ENCODE data around the gene ADGRF3.
A peak's percentile ranks its signal among the peaks of the same experiment; 100 is the strongest.
"Not testable (repeated sequence)": the region's sequence is repeated elsewhere in the genome, so short reads cannot be mapped to it uniquely, and the experiment has no call there.

Gene ADGRF3

DNA sequence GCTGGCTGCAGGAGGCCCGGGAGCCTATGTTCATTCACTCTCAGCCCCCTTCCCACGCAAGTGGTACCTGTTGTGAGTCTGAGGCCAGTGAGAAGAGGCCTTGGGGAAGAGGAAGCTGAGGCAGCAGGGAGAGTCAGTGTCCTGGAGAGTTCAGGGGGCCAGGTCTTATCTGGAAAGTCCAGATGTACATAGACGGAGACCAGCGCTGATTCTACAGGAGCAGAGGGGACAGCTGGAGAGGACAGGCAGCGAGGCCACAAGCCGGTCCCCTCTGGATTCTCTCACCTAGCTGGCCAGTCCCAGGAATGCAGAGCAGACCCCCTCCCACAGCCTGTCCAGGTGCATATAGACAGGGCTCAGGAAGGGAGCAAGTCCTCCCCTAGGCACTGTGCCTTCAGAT is 29.7 kb downstream of the ADGRF3 start:
- no peak for DNase-seq (ENCODE audit: low read depth)

DNA sequence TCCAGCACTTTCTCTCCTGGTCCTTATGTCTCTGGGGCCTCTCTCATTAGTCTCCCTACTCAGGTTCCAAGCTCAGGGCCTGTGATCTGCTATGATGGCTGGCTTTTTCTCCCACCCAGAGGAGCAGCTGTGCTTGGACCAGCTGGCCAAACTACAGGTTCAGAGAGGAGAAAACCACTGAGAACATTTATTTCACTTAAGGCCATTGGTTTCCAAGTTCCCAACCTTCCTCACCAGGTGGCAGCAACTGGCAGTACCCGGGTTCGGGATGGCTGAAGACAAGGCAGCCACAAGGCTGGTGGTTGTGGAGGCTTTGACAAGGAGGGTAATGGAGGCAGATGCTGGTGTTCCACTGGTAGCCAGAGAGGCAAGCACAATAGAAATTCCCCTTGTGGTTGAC is 30.5 kb downstream of the ADGRF3 start:
- no peak for DNase-seq (ENCODE audit: low read depth)

DNA sequence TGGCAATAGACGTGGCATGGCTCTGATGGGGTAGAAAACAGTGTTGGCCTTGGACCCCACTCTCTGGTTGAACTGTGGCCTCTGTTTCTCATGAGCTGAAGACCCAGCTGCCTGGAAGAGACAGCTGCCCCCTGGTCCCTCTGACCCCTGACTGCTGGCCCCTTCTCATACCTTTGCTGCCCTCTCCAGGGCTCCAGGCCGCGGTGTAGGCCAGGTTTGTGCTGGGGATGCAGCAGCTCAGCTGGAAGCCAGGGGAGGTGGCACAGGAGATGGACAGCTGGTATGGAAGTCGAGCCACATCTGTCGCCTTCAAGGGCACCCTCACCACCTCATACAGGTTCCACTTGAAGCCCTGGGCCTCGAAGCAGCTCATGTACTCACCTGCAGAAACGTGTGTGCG is 32.3 kb downstream of the ADGRF3 start:
- DNase-seq (ENCODE audit: low read depth): no peak

DNA sequence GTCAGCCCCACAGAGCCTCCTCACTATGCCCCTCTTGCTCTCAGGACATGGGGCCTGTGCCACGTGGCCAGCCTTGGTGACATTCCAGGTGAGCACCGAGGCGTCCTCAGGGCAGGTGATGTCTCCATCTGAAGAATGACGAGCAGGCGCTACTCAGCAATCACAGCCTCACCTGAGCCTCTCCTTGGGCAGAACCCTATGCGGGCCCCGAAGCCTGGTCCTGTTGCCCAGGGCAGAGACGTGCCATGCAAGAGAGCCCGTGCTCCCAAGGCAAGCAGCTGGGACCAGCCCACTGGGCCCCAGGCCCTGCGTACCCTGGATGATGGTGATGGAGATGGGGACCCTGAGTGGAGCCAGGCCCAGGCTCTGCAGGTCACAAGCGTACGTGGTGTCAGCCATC is 33.1 kb downstream of the ADGRF3 start:
- no peak for DNase-seq (ENCODE audit: low read depth)

DNA sequence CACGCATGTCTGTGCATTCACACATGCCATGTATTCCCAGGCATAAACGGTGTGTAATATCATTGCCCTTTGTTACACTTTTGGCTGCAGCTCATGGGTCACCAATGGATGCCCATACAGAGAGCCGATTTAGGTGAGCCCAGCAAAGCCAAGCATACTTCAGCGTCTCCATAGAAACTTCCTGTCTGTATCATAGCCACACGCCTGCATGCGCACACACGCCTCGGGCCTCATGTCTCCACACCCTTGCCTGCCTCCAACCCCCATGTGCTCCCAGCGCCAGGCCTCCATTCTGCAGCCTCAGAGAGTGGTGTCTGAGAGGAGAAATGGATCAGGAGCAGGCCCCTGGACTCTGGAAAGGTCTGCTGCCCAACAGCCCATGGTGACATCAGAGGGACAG is 34.1 kb downstream of the ADGRF3 start:
- no peak for DNase-seq (ENCODE audit: low read depth)

DNA sequence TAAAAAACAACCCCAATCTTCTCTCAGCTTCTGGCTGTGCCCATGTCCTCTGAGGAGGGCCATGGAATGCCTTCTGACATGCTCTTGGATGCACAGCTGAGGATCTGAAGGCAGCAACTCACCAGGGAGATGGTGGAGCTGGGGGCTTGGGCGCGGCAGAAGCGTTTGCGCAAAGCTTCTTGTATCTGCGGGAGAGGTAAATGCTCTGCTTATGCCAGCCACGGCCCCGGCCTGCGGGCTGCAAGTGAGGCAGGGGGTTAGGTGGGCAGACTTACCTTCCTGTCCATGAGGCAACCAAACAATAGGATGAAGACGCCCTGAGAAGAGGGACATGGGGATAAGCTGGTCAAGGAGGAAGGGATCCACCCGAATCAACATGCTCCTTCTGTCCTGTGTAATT is 36.7 kb downstream of the ADGRF3 start:
- no peak for DNase-seq (ENCODE audit: low read depth)

DNA sequence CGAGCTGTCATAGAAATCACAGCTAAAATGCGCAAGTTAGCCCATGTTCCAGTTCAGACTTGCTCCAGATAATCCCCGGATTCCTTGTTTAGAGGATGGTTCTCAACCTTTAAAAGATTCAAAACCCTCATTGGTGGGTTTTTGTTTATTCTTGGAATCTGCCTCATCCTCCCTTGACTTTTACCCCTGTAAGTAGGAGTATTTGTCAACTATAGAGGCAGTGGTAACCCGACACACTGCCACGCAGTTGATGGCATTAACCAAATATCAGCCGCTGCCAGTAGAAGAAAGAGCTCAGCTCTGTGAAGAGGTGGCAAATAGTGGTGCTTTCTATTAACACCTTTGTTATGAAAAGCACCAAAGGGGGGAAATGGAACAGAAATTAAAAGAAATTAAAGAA is 41.0 kb downstream of the ADGRF3 start:
- no peak for DNase-seq (ENCODE audit: low read depth)

DNA sequence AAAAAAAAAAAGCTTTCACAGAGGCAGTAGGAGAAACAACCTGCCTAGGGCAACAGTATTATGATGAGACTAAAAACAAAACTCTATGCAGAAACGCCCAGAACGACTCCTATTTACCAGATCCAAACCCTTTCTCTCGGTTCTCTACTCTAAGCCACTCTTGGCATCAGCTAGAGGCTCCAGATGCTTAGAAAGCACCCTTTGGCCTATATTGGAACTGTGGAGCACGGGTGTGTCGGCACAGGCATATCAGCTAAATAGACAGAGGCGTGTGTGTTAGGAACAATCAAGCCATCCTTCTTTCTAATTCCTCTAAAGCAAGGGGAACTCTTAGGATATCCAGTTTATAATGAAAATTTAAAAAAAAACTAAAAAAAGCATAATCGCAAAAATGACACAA is 41.5 kb downstream of the ADGRF3 start:
- not testable (repeated sequence) for DNase-seq (ENCODE audit: low read depth)

DNA sequence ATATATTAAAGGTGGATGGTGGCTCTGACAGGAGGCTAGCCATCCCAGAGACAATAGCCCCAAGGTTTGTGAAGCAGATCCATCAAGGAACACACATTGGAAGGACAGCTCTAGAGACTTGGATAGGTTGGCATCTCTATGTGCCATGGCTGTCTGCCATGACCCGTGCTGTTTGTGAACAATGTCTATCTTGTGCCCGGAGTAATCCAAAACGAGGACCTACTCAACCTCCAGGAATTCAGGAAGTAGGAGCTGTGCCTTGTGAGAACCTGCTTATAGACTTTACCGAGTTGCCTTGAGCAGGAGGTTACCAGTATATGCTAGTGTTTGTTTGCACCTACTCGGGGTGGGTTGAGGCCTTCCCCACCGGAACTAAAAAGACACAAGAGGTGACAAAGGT is 43.7 kb downstream of the ADGRF3 start:
- DNase-seq (ENCODE audit: low read depth): no peak

DNA sequence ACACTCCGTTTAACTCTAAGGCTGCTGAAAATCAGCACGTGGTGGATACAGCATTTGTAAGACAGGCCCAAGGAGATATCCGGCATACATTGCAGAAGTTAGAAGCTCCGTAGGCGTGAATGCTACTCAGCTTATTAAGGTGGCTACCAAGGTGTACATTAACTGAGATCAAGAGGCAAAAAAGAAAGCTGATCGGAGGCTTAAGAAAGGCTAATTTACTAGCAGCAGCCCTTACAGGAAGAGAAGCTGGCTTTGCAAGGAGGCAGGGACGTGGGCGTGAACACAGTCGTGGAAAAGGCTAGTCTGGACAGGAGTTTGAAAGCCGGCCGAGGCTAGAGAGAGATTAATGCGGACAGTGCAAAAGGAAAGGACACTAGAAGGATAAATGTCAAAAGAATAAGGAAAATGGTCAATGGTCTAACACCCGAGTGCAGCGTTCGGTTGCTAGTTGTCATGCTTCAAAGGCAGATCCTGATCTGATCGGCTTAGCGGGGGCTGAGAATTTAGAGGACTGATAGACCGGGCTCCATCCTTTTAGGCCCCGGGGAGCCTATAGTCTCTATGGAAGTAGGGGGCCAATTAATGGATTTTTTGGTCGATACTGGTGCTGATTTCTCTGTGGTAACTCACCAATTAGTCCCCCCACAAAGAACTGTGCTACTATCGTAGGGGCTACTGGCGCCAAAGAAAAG is 46.2 kb downstream of the ADGRF3 start:
- DNase-seq (ENCODE audit: low read depth): no peak

DNA sequence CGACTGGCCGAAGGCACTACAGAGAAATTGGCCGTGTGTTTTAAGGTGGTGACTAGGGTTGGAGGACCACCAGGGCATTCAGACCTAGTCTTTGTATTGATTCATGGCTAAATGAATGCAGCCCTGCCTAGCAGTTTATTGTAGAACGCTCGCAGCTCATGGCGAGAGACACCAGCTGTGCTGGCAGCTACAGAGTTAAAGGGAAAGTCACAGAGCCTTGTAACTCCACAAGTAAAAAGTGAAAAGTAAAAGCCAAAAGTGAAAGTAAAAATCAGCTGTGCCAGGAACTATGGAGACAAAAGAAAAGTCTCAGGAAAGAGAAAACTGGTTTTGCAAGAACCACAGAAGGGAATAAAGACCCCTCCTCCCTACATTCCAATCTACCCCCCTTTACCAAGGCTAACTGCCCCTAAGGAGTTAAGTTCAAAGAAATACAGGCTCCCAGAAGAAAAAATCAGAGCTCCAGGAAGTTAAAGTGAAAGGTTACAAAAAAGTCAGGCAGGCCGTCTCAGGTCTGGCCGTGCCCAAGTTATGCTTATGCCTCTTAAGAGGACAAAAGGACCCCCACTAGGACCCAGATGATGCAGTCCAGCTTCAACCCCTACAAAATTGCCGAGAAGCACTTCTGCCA is 47.0 kb downstream of the ADGRF3 start:
- DNase-seq (ENCODE audit: low read depth): no peak

DNA sequence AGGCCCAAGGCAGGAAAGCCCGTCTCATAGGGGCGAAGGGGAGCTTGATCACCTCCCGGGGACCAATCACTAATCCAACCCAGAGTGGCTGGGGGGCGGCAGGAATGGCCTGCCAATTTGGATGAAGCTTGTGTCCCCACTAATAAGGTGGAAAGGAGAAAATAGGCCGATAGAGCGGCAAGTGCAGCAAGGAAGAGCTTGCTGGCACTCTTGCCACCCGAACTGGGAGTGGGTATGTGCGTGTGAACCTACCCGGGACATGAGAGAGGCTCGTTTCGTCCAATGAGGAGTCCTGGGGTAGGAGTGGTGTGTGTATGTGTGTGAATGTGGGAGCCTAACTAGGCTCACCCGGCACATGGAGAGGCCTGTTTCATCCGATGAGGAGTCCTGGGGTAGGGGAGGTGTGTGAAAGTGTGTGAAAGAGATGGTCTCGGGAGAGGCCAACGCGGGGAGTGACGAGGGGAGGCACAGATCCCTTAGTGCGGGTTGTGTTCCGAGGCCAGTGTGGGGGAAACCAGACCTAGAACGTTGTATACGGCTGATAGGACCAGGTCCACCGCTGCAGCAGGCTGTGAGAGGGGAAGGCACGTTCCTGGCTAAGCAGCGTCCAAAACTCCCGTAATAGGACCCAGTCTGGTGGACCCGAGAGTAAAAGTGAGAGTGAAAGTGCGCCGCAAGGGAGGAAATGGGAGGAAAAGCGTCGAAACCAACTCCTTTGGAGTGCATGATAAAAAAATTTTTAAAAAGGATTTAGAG is 47.8 kb downstream of the ADGRF3 start:
- DNase-seq (ENCODE audit: low read depth): peak; percentile 26

DNA sequence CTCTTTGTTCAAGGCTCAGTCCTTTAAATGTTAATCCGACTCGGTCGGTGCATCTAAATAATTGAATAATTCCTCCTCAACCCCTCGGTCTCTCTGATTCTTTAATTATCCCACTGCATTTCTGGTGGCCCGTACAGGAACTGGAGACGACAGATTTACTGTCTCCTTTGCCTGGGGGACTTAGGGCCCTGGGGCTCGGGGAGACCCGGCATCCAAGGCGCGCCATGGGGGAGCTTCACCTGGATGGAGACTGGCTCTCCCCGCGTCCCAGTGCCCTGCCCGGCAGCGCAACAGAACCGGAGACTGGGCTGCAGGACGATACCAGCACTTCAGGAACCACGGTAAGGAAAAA is 48.3 kb downstream of the ADGRF3 start:
- DNase-seq (ENCODE audit: low read depth): no peak

DNA sequence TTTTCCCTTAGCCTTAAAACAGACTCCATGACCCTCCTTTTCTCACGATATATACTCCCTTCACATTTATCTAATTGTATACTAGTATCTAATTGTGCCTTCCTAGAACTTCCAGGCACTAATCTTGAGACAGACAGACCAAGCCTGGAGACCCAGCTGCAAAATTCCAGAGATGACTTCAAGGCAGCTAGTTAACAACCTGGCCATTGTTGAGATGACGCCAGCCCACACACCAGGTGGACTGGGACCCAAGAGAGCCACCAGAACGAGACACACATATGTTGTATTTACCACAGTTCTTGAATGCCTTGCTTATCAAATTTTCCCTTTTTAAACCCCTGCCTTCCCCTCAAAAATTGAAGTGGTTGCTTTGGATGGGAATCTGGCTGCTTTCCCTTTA is 49.5 kb downstream of the ADGRF3 start:
- no peak for DNase-seq (ENCODE audit: low read depth)

DNA sequence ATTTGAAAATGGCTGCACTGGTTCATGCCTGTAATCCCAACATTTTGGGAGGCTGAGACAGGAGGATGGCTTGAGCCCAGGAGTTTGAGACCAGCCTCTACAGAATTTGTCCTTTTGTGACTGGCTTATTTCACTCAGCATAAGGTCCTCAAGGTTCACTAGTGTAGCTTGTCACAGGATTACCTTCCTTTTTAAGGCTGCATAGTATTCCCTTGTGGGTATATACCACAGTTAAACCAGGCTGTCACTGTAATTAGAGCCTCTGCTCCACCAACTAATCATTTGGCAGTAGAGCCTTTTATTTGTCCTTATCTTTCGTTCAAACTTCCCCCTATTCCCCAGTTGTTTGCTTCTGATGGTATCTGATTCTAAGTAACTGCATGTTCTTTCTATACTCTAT is 51.1 kb downstream of the ADGRF3 start:
- no peak for DNase-seq (ENCODE audit: low read depth)

DNA sequence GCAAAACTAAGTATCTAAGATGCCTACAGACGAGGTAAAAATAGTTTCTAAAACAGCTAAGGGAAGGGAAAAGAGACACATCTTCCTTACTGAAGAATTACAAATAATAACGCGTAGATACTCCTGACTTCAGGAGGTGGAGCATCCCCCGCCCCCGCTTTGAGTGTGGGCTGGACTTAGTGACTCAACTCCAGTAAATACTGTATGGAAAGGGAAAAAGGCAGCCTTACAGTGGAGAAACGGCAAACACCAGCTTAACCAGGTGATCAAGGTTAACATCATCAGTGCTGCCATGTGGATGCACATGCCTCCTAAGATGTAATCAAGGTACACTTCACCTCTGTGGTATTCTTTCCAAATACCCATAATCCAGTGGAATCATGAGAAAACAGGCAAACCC is 53.9 kb downstream of the ADGRF3 start:
- no peak for DNase-seq (ENCODE audit: low read depth)

DNA sequence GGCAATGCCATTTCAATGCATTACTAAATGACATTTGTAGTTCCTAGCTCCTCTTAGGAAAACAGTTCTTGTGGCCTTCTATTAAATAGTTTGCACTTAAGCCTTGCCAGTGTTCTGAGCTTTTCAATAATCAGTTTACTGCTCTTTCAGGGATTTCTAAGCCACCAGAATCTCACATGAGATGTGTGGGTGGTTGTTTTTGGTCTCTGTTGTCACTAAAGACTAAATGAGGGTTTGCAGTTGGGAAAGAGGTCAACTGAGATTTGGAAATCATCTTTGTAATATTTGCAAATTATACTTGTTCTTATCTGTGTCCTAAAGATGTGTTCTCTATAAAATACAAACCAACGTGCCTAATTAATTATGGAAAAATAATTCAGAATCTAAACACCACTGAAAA is 56.6 kb downstream of the ADGRF3 start:
- no peak for DNase-seq (ENCODE audit: low read depth)

DNA sequence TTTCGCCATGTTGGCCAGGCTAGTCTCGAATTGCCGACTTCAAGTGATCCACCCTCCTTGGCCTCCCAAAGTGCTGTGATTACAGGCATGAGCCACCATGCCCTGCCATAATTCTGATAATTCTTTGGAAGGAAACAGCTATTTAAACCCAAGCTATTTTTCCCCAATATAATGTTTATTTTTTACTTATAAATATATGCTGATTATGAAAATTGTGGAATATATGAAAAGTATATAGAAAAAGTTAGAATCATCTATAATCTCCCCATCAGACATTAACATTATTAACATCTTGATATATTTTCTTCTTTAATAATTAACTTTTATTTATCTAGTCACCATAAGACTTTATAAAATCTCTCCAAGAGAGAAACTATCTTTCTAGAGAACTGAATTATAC is 60.7 kb downstream of the ADGRF3 start:
- DNase-seq (ENCODE audit: low read depth): no peak

DNA sequence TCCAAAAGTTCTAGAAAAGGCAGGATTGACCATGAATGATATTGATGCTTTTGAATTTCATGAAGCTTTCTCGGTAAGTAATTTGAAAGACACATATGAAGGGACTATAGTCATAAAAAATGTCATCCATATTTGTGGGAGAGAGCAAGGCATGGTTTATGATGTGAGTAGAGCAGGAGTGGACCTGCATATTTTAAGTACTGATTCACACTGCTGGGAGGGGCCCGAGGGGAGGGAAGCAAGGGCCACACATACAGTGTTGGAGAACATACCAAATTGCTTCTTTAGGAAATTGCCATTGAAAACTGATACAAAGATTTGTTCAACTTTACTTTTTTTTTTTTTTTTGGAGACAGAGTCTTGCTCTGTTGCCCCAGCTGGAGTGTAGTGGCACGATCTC is 62.5 kb downstream of the ADGRF3 start:
- DNase-seq (ENCODE audit: low read depth): no peak

DNA sequence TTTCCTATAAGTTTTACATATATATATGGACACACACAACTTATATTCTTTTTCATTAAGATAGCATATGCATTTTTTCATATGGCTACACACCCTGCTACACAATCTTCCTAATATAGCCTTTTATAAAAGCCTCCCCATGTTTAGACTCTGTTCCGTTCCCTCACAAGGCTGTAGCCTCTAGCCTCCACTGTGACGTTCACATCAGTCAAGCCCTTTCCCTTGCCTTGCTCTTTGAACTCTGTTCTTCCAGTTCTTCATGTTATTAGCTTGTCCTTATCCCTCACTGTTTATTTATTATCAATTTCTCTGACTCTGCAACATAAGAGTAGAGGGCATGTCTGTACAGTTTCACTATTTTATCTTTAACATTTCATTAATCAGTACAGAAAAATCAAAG is 63.0 kb downstream of the ADGRF3 start:
- no peak for DNase-seq (ENCODE audit: low read depth)

DNA sequence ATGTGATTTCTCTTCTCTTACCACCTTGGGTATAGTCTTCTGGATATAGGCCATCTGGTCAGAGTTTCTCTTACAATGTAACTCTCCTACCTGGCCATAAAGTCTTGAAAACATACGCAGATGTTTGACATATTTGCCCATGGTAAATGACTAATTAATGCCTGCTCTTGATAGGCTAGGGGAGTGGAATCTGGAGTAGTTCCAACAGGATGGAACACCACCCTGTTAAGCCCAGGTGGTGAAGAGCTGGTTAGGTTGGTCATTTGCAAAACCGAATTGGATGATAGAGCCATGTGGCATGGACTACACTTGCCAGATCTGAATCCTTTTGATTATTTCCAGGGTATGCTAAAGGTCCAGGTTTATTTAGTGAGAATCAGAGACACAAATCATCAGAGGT is 65.4 kb downstream of the ADGRF3 start:
- DNase-seq (ENCODE audit: low read depth): no peak

DNA sequence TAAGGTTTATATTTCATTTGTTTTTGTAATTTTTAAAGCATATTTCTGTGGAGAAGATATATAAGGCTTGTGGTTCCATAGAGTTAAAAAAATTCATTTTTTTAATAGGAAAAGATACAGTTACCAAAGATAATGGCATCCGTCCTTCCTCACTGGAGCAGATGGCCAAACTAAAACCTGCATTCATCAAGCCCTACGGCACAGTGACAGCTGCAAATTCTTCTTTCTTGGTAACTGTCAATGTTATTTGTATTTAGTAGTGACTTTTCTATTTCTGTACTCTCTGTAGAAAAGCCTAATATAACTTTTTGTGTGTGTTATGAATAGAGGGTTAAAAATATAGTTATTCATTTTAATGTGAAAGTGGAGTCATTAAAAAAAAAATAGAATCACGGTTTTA is 66.7 kb downstream of the ADGRF3 start:
- no peak for DNase-seq (ENCODE audit: low read depth)

DNA sequence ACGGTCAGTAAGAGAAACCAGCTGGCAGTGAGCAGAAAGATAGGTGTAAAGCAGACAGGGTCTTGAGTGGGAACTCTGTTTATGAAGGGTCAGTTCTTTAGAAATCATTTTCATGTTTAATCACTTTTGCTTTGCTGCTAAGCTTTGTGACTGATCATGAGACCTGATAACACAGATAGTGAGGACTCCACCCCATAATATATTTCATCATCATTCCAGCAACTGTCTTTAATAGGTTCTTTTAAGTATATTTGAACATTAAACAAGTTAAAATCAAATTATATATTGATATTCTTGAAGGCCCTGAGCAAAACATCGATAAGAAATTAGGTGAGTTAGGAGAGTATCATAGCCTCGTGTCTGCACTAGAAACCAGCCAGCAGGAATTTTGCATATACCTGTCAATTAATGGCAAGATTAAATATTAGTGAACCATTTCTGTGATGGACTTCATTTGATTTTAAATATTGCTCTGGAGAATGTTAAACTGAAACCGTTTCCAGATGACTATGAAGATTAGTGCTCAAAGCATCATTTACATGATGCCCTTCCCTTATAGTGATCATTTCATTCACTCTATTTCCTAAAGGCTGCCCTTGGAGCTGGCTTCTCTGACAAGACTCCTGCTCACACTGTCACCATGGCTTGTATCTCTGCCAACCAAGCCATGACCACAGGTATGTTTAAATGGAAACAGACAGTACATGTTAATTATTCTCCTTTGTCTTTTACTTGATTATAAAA is 69.9 kb downstream of the ADGRF3 start:
- no peak for DNase-seq (ENCODE audit: low read depth)
